ENCODE measurements around the gene ESF1.
"Not testable (repeated sequence)": the region's sequence is repeated elsewhere in the genome, so short reads cannot be mapped to it uniquely, and the experiment has no call there.

ESF1 gene

DNA sequence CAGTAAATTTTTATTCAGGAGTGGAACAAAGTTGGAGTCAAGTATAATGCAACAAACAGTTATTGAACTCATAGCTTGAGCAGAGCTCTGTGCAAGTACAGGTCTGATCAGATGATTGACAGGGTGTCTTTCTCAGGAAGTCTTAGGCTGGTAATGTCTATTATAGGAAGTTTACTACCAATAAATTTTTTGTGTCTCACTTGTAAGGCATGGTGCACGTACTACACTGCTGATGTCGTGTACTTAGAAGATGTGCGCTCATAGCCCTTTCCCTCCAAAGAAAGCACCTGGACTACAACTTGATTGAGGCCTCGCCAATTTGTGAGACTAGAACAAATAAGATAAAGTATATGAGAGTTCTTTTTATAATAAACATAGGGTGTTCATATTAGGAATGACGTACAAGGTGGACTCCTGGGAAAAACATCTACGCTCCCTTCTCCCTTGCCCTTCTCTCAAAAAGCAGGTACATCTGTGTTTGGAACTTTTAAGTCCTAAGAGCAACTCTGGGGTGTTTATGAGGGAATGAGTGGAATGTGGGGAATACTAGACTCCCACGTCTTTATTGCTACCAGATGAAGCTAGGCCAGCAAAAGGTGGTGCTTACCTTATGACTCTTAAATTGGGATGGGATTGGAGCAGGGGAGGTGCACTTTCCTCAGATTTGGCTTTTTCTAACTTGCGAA is 1.6 kb upstream of the ESF1 start:
- no peak for DNase-seq

DNA sequence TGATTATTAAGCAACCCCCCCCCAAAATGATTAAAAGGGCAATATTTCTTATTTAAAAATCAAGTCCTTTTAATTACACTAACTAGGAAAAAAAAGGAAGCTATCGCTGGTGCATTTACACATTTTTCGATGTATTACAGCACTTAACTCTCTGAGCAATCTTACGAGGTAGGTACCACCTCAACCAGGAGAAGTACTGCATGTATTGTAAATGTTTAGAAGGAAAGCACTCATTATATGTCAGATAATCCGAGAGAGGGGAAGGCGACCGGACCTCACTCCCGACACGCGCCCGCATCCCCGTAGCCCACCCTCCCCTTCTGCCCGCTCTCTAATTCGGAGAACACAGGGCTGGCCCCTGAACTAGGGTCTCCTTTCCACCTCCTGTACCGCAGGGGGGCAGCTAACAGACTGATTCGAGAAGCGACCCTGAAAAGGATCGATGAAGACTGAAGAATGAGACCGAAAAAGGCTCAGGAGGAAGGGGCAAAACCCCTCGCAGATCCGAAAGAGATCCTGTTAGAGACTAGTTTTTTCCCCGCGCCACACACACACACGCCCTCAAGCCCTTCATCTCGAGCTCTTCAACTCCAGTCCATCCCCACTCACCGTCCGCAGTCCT is 337 bp downstream of the ESF1 start:
- no peak for DNase-seq

DNA sequence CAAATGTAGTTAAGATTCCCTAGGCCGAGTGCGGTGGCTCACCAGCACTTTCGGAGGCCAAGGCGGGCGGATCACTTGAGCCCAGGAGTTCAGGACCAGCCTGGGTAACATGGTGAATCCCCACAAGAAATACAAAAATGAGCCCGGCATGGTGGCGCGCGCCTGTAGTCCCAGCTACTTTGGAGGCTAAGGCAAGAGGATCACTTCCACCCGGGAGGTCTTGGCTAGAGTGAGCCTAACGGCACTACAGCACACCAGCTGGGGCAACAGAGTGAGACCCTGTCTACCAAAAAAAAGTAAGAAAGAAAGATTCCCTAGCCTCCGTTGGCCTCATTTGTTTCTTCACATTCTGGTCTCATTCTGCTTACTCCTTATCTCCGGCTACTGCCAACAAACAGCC is 1.2 kb downstream of the ESF1 start:
- no peak for DNase-seq

DNA sequence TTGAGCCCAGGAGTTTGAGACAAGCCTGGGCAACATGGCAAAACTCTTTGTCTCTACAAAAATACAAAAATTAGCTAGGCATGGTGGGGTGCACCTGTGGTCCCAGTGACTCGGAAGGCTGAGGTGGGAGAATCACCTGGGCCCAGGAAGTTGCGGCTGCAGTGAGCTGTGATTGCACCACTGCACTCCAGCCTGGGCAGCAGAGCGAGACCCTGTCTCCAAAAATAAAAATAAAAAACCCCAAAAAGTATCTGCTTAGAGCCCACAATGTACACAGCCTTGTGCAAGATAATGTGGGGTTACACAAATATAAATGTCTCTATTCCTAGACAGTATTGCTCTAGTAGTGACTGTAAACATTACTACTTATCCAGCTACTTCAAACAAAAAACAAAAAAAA is 5.9 kb downstream of the ESF1 start:
- no peak for DNase-seq

DNA sequence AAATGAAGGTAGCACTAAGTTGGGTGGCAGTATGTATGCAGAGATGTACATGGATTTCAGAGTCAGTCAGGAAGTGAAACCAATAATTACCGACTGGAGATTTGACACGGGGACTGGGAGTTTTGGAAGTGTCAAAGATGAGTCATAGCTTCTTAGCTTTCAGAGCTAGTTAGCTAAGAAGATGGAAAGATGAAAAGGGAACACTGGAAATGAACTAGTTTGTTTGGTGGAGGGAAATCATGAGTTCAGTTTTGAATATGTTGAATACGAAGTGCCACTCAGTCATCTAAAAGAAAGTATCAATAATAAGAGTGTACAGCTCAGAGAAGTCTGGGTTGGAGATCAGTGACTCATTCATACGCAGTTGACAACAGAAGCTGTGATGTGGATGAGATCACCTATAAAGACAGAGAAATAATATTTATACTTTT is 7.5 kb downstream of the ESF1 start:
- no peak for DNase-seq

DNA sequence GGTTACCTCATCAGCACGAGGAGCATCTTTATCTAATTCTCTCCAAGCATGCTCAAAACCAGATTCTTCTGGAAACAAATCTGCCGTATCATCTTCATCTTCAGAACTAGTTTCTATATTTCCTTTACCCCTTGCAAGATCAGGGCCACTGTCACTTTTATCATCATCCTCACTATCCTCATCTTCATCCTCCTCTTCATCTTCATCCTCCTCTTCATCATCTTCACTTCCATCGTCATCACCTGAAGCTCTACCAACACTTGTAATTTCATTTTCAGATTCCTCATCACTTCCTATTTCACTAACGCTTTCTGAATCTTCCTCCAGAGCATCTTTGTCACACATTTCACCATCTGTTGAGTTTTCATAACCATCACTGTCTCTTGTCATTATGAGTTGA is 8.9 kb downstream of the ESF1 start:
- no peak for DNase-seq

DNA sequence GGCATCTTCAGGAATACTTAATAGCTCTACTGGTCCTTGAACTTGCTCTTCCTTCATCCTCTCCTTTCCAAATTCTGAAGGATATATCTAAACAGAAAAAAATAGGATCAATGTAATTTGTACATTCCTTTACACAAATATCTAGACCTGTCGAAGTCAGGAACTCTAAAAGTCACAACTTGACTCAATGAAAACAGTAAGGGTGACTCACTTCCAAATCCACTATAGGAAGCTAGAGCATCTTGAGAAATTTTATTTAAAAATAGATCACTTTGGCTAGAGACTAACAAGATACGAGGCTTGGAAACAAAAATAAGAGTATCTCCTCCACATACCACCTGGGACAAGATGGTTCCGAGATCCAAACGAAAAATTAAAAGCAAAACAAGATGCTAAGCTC is 12.2 kb downstream of the ESF1 start:
- DNase-seq = no peak

DNA sequence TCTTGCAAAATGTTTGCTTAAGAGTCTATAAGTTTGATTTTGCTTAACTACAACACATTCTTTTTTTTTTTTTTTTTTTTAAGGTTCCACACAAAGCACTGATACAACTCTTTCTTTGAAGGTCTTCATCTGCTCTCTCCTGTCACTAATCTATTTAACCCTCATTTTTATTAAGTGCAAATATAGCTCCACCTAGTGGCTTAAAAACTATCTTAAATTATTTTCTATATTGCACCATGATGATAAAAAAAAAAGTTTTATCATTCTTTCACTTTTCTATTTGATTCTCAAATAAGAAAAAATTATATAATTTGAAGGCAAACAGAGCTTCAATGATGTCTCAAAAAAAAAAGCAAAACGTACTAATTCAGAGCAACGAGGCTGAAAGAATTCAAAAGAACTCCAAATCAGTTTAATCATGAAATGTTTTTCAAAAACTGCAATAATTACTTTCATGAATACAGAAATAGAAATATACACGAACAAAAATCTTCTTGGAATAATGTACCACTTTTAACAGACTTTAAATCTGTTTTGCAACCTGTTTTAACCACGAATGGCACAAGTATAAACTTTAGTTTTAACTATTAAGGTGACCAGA is 12.8 kb downstream of the ESF1 start:
- DNase-seq = peak; percentile 12

DNA sequence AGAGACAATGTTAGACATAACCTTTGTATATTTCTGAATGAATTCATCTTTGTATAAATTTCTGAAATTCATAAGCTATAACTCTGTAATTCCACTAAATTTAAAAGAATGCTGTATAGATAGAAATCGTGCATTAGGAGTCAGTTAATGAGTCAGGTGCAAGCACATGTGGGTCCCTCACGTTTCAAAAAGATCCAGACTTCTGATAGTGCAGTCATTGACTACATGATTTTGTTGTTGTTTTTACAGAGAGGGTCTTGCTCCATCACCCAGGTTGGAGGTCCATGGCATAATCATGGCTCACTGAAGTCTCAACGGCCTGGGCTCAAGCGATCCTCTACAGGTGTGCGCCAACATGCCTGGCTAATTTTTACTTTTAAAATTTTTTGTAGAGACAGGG is 14.6 kb downstream of the ESF1 start:
- no peak for DNase-seq

DNA sequence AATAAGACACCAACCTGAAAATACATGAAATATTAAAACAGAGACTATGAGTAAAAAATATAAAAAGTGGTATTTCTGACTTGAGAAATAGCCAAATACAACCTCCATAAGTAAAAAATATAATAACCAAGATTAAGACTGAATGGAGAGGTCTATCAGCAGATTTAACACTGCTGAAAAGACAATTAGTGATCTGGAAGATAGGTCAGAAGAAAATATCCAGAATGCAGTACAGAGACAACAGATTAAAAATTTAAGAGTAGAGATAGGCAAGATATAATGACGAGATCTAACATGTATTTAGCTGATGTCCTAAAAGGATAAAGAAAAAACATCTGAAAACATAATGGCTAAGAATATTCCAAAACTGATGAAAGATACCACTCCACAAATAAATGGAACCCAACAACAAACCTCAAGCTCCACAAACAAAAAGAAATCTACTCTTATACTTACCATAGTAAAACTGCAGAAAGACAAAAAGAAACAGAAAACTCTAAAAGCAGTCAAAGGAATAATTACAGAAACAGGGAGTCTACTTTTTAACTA is 18.8 kb downstream of the ESF1 start:
- DNase-seq = no peak

DNA sequence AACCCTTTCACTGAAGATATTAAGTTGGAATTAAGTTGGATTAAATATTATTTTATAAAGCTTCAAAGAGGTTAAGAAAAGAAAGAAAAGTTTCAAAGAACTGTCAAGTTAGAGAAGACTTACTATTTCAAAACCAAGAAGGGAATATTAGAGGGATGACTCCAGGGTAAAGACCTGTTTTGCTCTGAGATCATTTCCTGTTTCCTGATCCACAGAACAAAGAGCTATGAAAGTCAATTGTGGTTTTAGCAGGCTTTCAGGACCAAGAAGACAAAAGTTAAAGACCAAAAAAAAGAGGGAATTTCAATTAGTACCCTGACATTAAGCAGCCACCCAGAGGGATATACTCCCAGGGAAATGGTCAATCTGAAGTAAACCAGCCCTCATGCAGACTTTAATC is 19.4 kb downstream of the ESF1 start:
- DNase-seq = no peak

DNA sequence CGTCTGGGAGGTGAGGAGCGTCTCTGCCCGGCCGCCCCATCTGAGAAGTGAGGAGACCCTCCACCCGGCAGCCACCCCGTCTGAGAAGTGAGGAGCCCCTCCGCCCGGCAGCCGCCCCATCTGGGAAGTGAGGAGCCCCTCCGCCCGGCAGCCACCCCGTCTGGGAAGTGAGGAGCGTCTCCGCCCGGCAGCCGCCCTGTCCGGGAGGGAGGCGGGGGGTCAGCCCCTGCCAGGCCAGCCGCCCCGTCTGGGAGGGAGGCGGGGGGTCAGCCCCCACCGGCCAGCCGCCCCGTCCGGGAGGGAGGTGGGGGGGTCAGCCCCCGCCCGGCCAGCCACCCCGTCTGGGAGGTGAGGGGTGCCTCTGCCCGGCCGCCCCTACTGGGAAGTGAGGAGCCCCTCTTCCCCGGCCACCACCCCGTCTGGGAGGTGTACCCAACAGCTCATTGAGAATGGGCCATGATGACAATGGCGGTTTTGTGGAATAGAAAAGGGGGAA is 24.2 kb downstream of the ESF1 start:
- not testable (repeated sequence) for DNase-seq

DNA sequence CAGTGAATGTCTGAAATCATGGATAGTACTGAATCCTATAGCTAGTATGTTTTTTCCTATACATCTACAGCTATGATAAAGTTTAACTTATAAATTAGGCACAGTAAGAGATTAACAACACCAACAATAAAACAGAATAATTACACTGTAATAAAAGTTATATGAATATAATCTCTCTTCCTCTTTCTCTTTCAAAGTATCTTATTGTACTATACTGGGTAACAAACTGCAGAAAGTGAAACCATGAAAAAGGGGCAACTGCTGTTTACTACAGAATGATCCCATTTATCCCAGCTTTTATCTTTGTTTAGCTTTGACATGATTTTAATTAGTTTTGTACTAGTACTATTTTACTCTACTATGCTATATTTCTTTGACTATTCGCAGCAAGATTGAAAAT is 25.8 kb downstream of the ESF1 start:
- DNase-seq = no peak

DNA sequence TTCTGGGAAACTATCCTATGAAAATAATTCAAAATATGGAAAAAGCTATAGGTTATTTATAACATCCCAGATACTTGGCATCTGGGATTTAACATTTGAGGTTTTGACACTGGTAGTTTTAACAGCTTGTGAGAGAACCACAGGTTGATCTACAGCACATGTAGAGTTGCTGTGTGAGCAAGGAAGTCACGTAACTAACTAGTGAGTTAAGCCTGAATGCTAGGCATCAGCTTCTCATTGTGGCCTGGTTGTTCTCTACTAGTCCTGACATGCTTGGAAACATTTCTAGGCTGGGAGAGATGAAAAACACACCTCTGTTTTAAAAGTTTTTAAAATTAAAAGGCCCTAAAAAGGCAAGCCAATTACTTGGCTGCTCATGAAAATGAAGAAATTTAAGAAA is 28.2 kb downstream of the ESF1 start:
- DNase-seq = no peak

DNA sequence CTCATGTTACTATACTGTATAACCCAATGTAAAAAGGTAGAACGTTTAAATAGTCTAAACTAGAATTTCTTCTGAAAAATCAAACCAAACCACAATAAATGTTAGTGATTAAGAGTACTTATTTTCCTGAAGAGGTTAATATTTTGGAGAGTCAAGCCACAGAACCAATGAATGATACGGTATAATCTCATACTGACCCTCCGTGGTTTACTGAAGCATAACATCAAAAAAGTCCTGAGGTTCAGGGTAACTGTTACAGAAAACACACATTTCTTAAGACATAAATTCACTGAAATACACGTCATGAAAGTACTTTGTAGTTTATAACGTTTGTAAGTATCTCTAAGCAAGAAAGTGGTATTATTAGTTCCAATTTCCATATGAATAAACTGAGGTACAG is 28.9 kb downstream of the ESF1 start:
- no peak for DNase-seq

DNA sequence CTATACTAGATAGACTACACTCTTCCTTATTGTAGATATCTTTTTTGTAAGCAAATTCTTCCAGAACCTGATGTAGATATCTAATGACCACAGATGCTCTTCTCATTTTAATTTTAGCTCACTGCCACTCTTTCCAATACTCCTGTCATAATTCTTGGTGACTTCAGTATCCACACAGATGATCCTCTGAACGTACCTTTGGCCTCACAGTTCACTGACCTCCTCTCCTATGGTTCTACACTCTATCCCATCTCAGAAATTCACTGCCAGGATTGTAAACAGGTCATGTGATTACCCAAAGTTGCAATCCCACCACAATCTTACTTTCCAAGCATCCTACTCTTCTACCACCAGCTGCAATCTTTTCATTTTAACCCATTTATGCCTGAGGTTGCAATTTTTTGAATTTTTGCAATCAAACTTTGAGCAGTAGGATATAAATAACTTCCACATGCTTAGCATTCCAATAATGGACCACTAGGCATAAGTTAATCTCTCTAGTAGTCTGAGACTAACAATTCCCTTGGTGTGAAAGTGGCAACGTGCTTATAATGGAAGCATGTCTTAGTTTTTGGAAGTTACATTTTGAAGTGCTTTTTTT is 31.2 kb downstream of the ESF1 start:
- no peak for DNase-seq

DNA sequence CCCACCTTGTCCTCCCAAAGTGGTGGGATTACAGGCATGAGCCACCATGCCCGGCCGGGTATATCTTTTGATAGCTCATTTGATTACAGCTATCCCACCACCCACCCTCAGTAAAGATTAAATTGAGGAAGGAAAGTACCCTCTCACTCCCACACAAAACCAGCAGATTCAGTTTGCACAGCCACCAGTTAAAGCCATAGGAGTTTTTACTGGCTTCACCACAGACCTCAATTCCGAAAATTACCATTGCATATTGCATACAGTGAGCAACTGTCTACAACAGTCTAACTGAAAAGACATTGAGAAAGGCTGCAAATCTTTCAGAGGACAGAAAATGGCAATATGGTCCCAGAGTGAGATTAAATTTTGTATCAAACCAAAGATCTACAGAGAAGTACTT is 34.9 kb downstream of the ESF1 start:
- DNase-seq = no peak

DNA sequence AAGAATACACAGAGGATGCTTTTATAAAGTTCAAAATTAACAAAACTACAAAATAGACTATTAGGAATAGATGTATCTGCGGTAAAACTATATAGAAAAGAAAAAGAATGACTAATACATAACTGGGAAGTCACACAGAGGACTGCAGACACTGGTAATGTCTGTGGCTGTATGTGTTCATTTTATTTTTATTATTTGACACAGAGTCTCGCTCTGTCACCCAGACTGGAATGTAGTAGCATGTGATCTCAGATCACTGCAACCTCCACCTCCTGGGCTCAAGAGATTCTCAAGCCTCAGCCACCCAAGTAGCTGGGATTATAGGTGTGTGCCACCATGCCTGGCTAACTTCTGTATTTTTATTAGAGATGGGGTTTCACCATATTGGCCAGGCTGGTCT is 38.9 kb downstream of the ESF1 start:
- no peak for DNase-seq

DNA sequence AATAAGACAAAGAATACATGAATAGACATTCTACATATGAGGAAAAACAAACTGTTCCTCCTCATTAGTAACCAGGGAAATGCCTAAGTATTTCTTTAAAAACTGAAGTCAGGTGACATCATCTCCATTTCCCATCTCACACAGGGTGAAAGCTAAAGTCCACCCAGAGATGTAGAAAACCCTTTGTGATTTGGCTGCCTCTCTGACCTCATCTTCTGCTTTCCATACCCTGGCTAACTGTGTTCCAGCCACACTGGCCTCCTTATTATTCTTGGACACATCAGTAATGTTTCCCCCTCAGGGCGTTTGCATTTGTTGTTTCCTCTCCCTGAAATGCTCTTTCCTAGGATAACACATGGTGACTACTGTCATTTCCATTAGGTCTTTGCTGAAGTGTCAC is 40.4 kb downstream of the ESF1 start:
- DNase-seq = no peak

DNA sequence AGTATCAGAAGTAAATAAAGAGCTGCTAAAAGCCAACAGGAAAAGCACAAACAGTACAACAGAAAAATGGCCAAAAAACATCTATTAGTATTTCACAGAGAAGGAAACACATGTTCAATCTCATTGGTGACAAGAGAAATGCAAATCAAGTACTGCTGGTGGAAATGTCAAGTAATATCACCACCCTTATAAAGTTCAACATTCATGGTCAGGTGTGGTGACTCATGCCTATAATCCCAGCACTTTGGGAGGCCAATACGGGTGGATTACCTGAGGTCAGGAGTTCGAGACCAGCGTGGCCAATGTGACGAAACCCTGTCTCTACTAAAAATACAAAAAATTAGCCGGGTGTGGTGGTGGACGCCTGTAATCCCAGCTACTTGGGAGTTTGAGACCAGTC is 42.8 kb downstream of the ESF1 start:
- no peak for DNase-seq

DNA sequence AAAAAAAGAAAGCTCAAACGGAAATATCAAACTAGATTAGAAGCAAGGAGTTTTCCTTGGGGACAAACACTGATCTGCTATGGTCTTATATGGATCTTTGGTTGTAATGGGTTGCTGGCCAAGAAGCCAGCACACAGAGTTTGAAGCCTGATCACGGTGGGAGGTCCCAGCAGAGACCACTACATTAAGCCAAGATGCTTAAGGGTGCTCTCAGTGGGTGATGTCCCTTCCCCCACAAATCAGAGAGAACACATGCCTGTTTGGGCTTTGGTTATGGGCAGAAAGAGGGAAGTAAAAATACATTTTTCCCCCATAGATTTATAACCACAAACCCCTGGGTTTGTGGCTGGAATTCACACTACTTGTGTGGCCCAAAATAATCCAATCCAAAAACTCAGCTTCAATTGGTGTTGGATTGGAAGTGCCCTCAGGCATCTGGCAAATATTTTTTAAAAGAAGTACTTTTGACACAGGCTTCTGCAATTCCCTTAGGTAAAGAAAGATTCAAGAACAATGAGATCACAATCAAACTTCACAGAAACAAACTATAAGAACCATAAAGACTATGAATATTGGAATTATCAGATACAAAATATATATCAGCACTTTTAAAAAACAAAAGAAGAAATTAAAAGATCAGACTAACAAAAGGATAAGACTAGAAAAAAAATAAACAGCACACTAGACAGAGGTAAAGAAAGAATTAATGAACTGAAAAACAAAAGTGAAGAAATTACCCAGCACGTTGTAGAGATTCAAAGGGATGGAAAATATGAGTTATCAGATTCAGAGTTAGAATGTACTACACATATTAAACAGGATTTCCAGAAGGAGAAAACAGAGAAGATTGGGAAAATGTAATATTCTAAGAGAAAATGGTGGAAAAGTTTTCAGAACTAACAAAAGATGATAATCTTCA is 44.7 kb downstream of the ESF1 start:
- no peak for DNase-seq

DNA sequence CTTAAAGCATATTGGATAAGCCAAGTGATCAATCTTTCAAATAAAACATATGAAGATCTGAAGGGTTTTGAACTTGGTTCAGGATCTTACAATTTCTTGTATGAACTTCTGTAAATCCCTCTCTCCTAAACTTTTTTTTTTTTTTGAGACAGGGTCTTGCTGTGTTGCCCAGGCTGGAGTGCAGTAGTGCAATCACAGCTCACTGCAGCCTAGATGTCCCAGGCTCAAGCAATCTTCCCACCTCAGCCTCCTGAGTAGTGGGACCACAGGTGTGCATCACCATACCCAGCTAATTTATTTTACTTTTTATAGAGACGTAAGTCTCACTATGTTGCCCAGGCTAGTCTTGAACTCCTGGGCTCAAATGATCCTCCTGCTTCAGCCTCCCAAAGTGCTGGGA is 46.5 kb downstream of the ESF1 start:
- DNase-seq = not testable (repeated sequence)

All from DMS79 (cell line).